ENCODE results near the gene RTN4RL2. TPM values are rescaled to one million over a fixed set of nuclear protein-coding genes. Genes with fewer than 3 reads are reported as not detected.

RTN4RL2 gene
- total and polyA plus RNA-seq, 10 of the 15 experiments (the other 5 are each of a cell fraction or from before 2014, with no cell fraction given): 0.14 to 1.1 (median 0.52) TPM; not detected in 4

DNA sequence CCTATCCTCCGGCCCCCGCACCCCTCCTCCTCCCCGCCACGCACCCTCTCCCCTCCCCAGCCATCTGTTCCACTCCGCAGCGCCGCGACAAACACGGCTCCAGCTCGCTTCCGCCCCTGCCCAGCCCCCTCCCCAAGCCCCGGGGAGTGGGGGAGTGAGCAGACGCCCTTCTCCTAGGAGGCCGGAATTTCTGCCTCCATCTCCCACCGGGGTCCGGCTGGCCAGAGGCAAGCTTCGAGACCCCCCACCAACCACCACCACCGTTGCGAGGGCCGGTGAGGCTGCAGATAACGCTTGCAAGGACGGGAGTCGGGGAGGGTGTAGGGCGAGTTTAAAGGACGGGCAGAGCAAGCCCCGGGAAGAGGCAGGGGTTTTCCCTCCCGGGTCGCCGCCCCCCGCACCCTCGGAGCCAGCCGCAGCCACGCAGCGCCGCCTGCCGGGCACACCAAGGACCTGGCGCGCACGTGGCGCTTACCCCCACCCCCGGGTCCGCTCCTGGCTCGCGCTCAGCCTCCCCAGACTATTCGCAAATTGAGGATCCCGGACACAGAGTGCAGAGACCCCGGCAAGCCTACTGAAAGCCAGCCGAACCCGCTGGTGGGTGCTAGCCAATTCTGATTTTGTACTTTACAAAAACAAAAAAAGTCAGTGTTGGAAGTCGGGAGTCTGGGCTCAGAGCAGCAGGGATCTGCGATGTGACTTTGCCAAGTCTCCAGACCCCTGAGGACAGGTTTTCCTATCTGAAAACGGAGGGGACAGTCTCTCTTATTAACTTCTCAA is 22.6 kb downstream of the RTN4RL2 start (continued):
- TF ChIP-seq EP300 (IDR thresholded peaks at IDR 0.05; ENCODE audit: borderline replicate concordance in 1 of 2, control insufficient read depth in 1 of 2, low read depth in 2 of 2, low read length in 2 of 2) (no peak), SIN3A (IDR thresholded peaks at IDR 0.05; ENCODE audit: low read depth, low read length) (no peak), SMAD5 (IDR thresholded peaks at IDR 0.05; ENCODE audit: low read depth) (no peak)
- TF ChIP-seq, protein P1, sequence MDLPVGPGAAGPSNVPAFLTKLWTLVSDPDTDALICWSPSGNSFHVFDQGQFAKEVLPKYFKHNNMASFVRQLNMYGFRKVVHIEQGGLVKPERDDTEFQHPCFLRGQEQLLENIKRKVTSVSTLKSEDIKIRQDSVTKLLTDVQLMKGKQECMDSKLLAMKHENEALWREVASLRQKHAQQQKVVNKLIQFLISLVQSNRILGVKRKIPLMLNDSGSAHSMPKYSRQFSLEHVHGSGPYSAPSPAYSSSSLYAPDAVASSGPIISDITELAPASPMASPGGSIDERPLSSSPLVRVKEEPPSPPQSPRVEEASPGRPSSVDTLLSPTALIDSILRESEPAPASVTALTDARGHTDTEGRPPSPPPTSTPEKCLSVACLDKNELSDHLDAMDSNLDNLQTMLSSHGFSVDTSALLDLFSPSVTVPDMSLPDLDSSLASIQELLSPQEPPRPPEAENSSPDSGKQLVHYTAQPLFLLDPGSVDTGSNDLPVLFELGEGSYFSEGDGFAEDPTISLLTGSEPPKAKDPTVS (IDR thresholded peaks at IDR 0.05; ENCODE audit: low read depth, low read length): no peak

DNA sequence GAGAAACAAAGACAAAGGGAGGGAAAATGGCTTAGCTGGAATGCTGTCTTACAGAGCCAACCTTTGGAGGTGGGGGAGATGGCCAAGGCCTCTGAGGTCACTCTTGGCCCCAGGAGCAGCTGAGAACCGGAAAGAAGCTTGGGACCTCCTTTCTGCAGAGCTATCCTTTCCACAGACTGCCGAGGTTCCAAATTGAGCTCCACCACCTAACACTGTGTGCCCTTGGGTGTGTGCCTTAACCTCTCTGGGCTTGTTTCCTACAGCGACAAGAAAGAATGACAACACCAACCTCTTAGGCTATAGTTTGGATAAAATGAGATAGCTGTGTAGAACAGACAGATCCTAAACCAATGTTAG is 23.2 kb downstream of the RTN4RL2 start:
- ChIA-PET CTCF (interaction anchor here (0.7 to 9.4 kb wide), 32 partner anchors 9 to 642 kb away, joined by 3 to 321 read pairs (median 5); partner anchors contain the start of genes RTN4RL2, SLC43A1, TIMM10 and UBE2L6), POLR2A (interaction anchor here (1.2 kb wide), 1 partner anchor 43 kb away, joined by 3 read pairs; no protein-coding TSS in a partner anchor), SMC1A (ENCODE audit: uncharacterized antibody, unreplicated experiment) (interaction anchor here (0.6 to 7.9 kb wide), 16 partner anchors 8 to 158 kb away, joined by 3 to 95 read pairs (median 4); partner anchors contain the start of genes SLC43A1, SLC43A3 and UBE2L6), RAD21 (ENCODE audit: unreplicated experiment) (interaction anchor here (0.6 to 5.4 kb wide), 10 partner anchors 23 to 240 kb away, joined by 3 to 79 read pairs (median 4); partner anchors contain the start of gene RTN4RL2)
- H3K9ac ChIP-seq (ENCODE audit: control insufficient read depth, insufficient read depth, low read length): no peak overlapping the region
- no peak for FAIRE-seq
- 95% methylated on average over 3 of the region's 3 CpGs for WGBS (ENCODE audit: insufficient coverage, insufficient replicate concordance, low lambda C conversion rate, missing lambda C conversion rate)
- DNase-seq (ENCODE audit: low read depth, low spot score): no peak
- peak overlapping the region; percentile 55; the same call in 1 of the 2 replicates for H3K4me3 ChIP-seq
- H3K79me2 ChIP-seq (ENCODE audit: control insufficient read depth, insufficient read depth, low read length): no peaks in the 10 kb centered on the region
- peak overlapping the region; percentile 80; the same call in 1 of the 2 replicates for H3K4me2 ChIP-seq (ENCODE audit: control insufficient read depth, insufficient read depth)
- H4K20me1 ChIP-seq (ENCODE audit: control insufficient read depth, insufficient read depth): no peaks in the 10 kb centered on the region
- no peak for ATAC-seq
- no peaks in the 10 kb centered on the region for H3K27me3 ChIP-seq (replicated peaks in 1 of 2; ENCODE audit: control insufficient read depth in 2 of 2, insufficient read depth in 2 of 2, low read length in 1 of 2)
- H3K4me1 ChIP-seq (ENCODE audit: control insufficient read depth, insufficient read depth, low read length): peaks cover 13% of the 10 kb centered on the region
- no peaks in the 10 kb centered on the region for H3K9me3 ChIP-seq (replicated peaks; ENCODE audit: control insufficient read depth, insufficient read depth, low read length)
- no peak overlapping the region for H3K27ac ChIP-seq (ENCODE audit: control insufficient read depth, insufficient read depth)
- in situ Hi-C loops (cut with MboI) (loop anchor here (5.0 to 25.0 kb wide), 2 partner anchors 136 to 646 kb away; no protein-coding TSS in a partner anchor), intact Hi-C loops (cut with micrococcal nuclease; ENCODE audit: unreplicated experiment) (no loop called here)
- no TSS peak for BruUV-seq (replicated peaks)
- peaks cover 2 to 4% of the 10 kb centered on the region in 2 experiments; a peak in 2 of 4 replicates for H3K36me3 ChIP-seq (ENCODE audit: control insufficient read depth in 2 of 2, insufficient read depth in 2 of 2, low read length in 1 of 2)
- TF ChIP-seq MTA3 (IDR thresholded peaks at IDR 0.05; ENCODE audit: borderline replicate concordance, low read length) (no peak), SMARCA5 (IDR thresholded peaks at IDR 0.05) (0 out of 2 replicates have a peak, but pooled peaks have one; percentile 45)
- no peak overlapping the region for H2AFZ ChIP-seq (ENCODE audit: control insufficient read depth, low read depth, low read length)

Data from GM12878 (cell line).